SK-N-SH (cell line): ENCODE results near the gene ZNF557. TPM values are rescaled to one million over a fixed set of nuclear protein-coding genes. Genes with fewer than 3 reads are reported as not detected.

Source experiments
- CTCF ChIA-PET: fragments of 300-600, 350-600 bp; formaldehyde crosslinking; extraction: SDS; loops from one replicate; lab custom pipeline; 2021; lab: Yijun Ruan, JAX
- POLR2A ChIA-PET: fragments of 350-600 bp; sonication (Branson Sonifier 250); formaldehyde crosslinking; extraction: SDS; loops from one replicate; lab custom pipeline; 2020; ENCODE audit warnings: antibody characterized with exemption, inconsistent platforms; lab: Yijun Ruan, JAX
- DNase-seq: peaks from one replicate; pipeline ENCODE4 v3.0.0; 2012
- H2AFZ ChIP-seq: fragments of 200-600 bp; sonication (generic); 2 replicates; pipeline ENCODE4 v1.8.1; 2016; ENCODE audit warnings: antibody characterized with exemption, mild to moderate bottlenecking, low read depth
- H3F3A ChIP-seq: fragments of 200-600 bp; sonication (generic); replicated peaks from 2 replicates; pipeline ENCODE3; 2016; ENCODE audit warnings: antibody characterized with exemption, mild to moderate bottlenecking; ENCODE audit not compliant: insufficient read depth
- H3K27ac ChIP-seq, 2 experiments: fragments of 200-500 bp in 1 of 2; fragments of 200-600 bp in 1 of 2; sonication (Bioruptor generic) in 1 of 2; sonication (generic), shearing (Covaris generic) in 1 of 2; 2 replicates each; pipeline versions ENCODE4 v1.5.1 to v1.6.1; 2014 to 2016; ENCODE audit warnings: low read depth in 2 of 2, inconsistent platforms in 1 of 2, low read length in 1 of 2, mild to moderate bottlenecking in 1 of 2, mixed read lengths in 1 of 2
- H3K27me3 ChIP-seq: fragments of 200-600 bp; sonication (generic), shearing (Covaris generic); 2 replicates; pipeline ENCODE4 v1.6.1; 2016; ENCODE audit warnings: mixed run types; ENCODE audit not compliant: insufficient read depth
- H3K36me3 ChIP-seq, 2 experiments: fragments of 200-500 bp in 1 of 2; fragments of 200-600 bp in 1 of 2; sonication (Bioruptor generic) in 1 of 2; sonication (generic) in 1 of 2; replicated peaks in 1 of 2; 2 replicates each; pipeline versions ENCODE3 to v1.5.1; 2014 to 2016; ENCODE audit warnings: low read length in 1 of 2, mild to moderate bottlenecking in 1 of 2; ENCODE audit not compliant: insufficient read depth in 2 of 2, control insufficient read depth in 1 of 2
- H3K4me1 ChIP-seq, 2 experiments: fragments of 200-500 bp in 1 of 2; fragments of 200-600 bp in 1 of 2; sonication (Bioruptor generic) in 1 of 2; sonication (generic), shearing (Covaris generic) in 1 of 2; 2 replicates each; pipeline versions ENCODE4 v1.5.1 to v1.6.1; 2014 to 2016; ENCODE audit warnings: low read depth in 1 of 2, low read length in 1 of 2, mixed run types in 1 of 2; ENCODE audit not compliant: insufficient read depth in 2 of 2, control insufficient read depth in 1 of 2
- H3K4me2 ChIP-seq: fragments of 200-600 bp; sonication (generic), shearing (Covaris generic); 2 replicates; pipeline ENCODE4 v1.6.1; 2017; ENCODE audit warnings: mixed run types
- H3K4me3 ChIP-seq, 2 experiments: fragments of 200-500 bp in 1 of 2; fragments of 200-600 bp in 1 of 2; sonication (Bioruptor generic) in 1 of 2; sonication (generic), shearing (Covaris generic) in 1 of 2; 2 replicates each; pipeline versions ENCODE4 v1.5.1 to v1.8.1; 2014 to 2016; ENCODE audit warnings: low read depth in 2 of 2, inconsistent platforms in 1 of 2, low read length in 1 of 2, mild to moderate bottlenecking in 1 of 2, mixed read lengths in 1 of 2, moderate library complexity in 1 of 2
- H3K79me2 ChIP-seq: fragments of 200-600 bp; sonication (generic); 2 replicates; pipeline ENCODE4 v1.8.1; 2017; ENCODE audit warnings: mild to moderate bottlenecking; ENCODE audit not compliant: insufficient read depth
- H3K9ac ChIP-seq: fragments of 200-600 bp; sonication (generic); 2 replicates; pipeline ENCODE4 v1.6.1; 2017; ENCODE audit warnings: mixed run types
- H3K9me2 ChIP-seq: fragments of 200-600 bp; sonication (generic); 2 replicates; pipeline ENCODE4 v1.6.1; 2017; ENCODE audit warnings: mixed run types
- H3K9me3 ChIP-seq: fragments of 200-600 bp; sonication (generic); 2 replicates; pipeline ENCODE4 v1.6.1; 2017; ENCODE audit warnings: mixed run types, mild to moderate bottlenecking, moderate library complexity
- H4K20me1 ChIP-seq: fragments of 200-600 bp; sonication (generic); 2 replicates; pipeline ENCODE4 v1.6.1; 2017; ENCODE audit warnings: mild to moderate bottlenecking, mixed run types; ENCODE audit not compliant: insufficient read depth
- CHD2 ChIP-seq: fragments of 150-350 bp; IDR thresholded peaks from 2 replicates; pipeline ENCODE4 v1.6.1; 2018; ENCODE audit warnings: low read length; ENCODE audit not compliant: partially characterized antibody
- ELF1 ChIP-seq: IDR thresholded peaks from 2 replicates; pipeline ENCODE4 v1.4.0; 2012
- EP300 ChIP-seq, 2 experiments: IDR thresholded peaks; 2 replicates each; pipeline versions ENCODE4 v1.4.0 to v1.6.1; 2012; ENCODE audit warnings: borderline replicate concordance in 1 of 2, low read depth in 1 of 2, low read length in 1 of 2
- EZH2phosphoT487 ChIP-seq: fragments of 200-600 bp; sonication (generic); IDR thresholded peaks from 2 replicates; pipeline ENCODE4 v1.6.1; 2017; ENCODE audit warnings: low read depth, mixed run types, mild to moderate bottlenecking, antibody characterized with exemption, moderate library complexity, borderline replicate concordance
- FOSL2 ChIP-seq: IDR thresholded peaks from 2 replicates; pipeline ENCODE4 v1.4.0; 2012; ENCODE audit warnings: low read depth, mild to moderate bottlenecking, moderate library complexity, borderline replicate concordance
- FOXJ3 ChIP-seq: sonication (generic); formaldehyde crosslinking; IDR thresholded peaks from 2 replicates; pipeline ENCODE4 v1.5.1; 2020; ENCODE audit warnings: mild to moderate bottlenecking, missing genetic modification reagents
- FOXM1 ChIP-seq: IDR thresholded peaks from 2 replicates; pipeline ENCODE4 v1.4.0; 2012; ENCODE audit warnings: low read depth, mild to moderate bottlenecking
- GATA2 ChIP-seq: sonication (generic); formaldehyde crosslinking; IDR thresholded peaks from 2 replicates; pipeline ENCODE4 v1.5.0; 2020; ENCODE audit warnings: mild to moderate bottlenecking, missing genetic modification reagents
- JUND ChIP-seq: IDR thresholded peaks from 2 replicates; pipeline ENCODE4 v1.4.0; 2012
- MEF2A ChIP-seq: IDR thresholded peaks from 2 replicates; pipeline ENCODE4 v1.4.0; 2012; ENCODE audit warnings: low read depth, borderline replicate concordance
- MXI1 ChIP-seq: IDR thresholded peaks from 2 replicates; pipeline ENCODE4 v1.6.1; 2012; ENCODE audit warnings: mild to moderate bottlenecking, low read depth, low read length, improper control_type of control experiment
- NFIC ChIP-seq: IDR thresholded peaks from 2 replicates; pipeline ENCODE4 v1.4.0; 2012; ENCODE audit warnings: borderline replicate concordance
- NRF1 ChIP-seq: IDR thresholded peaks from 2 replicates; pipeline ENCODE4 v1.6.1; 2012; ENCODE audit warnings: low read depth, mild to moderate bottlenecking, low read length
- RAD21 ChIP-seq: IDR thresholded peaks from 2 replicates; pipeline ENCODE4 v1.6.1; 2012; ENCODE audit warnings: mild to moderate bottlenecking, low read length
- RCOR1 ChIP-seq: fragments of 150-350 bp; IDR thresholded peaks from 2 replicates; pipeline ENCODE4 v1.6.1; 2017; ENCODE audit warnings: antibody characterized with exemption, low read length
- RFX5 ChIP-seq: IDR thresholded peaks from 2 replicates; pipeline ENCODE4 v1.6.1; 2012; ENCODE audit warnings: mild to moderate bottlenecking, improper control_type of control experiment, low read length
- RXRA ChIP-seq: IDR thresholded peaks from 2 replicates; pipeline ENCODE4 v1.4.0; 2012; ENCODE audit warnings: low read depth, mild to moderate bottlenecking, borderline replicate concordance
- SIN3A ChIP-seq: IDR thresholded peaks from 2 replicates; pipeline ENCODE4 v1.6.1; 2012; ENCODE audit warnings: low read depth, mild to moderate bottlenecking, low read length, moderate library complexity, borderline replicate concordance
- TAF1 ChIP-seq: IDR thresholded peaks from 2 replicates; pipeline ENCODE4 v1.6.1; 2012; ENCODE audit warnings: low read depth, mild to moderate bottlenecking, low read length, moderate library complexity, borderline replicate concordance
- TEAD4 ChIP-seq: IDR thresholded peaks from 2 replicates; pipeline ENCODE4 v1.4.0; 2012; ENCODE audit warnings: mild to moderate bottlenecking, borderline replicate concordance; ENCODE audit not compliant: insufficient read depth
- YY1 ChIP-seq: IDR thresholded peaks from 2 replicates; pipeline ENCODE4 v1.4.0; 2012; ENCODE audit warnings: low read depth, mild to moderate bottlenecking
- WGBS: methylation state at CpG from one replicate; pipeline ENCODE4 v1.1.6; 2017; ENCODE audit warnings: low lambda C conversion rate; 5-methylcytosine and 5-hydroxymethylcytosine counted together
- polyA plus RNA-seq, 3 experiments: library from polyadenylated mRNA; depleted of rRNA; stranded (reverse); fragments of >200 nt; gene quantifications; 2 replicates each; pipeline ENCODE4 v1.2.3, GENCODE V29; 2012
- TF ChIP-seq, protein P1 (sequence below): IDR thresholded peaks from 2 replicates; pipeline ENCODE4 v1.4.0; 2012; ENCODE audit warnings: low read depth, borderline replicate concordance
- TF ChIP-seq, protein P2 (sequence below): IDR thresholded peaks from 2 replicates; pipeline ENCODE4 v1.4.0; 2012; ENCODE audit warnings: low read depth, borderline replicate concordance
- TF ChIP-seq, protein P3 (sequence below): IDR thresholded peaks from 2 replicates; pipeline ENCODE4 v1.4.0; 2012; ENCODE audit warnings: low read depth
- TF ChIP-seq, protein P4 (sequence below): fragments of 150-350 bp; IDR thresholded peaks from 2 replicates; pipeline ENCODE4 v1.6.1; 2017; ENCODE audit warnings: antibody characterized with exemption, low read length, low read depth, borderline replicate concordance

ZNF557 gene
- polyA plus RNA-seq, 1 of the 3 experiments (the other 2 are of a cell fraction): 2.3 TPM

DNA sequence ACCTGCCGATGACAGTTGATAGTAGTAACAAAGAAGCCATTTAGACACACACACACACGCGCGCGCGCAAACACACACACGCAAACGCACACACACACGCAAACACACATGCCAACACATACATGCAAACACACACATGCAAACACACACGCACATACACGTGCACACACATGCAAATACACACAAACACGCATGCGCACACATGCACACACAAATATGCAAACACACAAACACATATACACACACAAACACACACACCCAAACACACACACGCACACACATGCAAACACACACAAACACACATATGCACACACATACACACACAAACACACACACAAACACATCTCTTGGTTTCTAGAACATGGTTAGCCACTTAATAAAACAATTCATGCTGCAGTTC lies 50.1 kb downstream of the ZNF557 start:
- H3K27ac ChIP-seq: no peak overlapping the region
- no peaks in the 10 kb centered on the region for H4K20me1 ChIP-seq
- POLR2A ChIA-PET: no interaction called here
- TF ChIP-seq, protein P1, sequence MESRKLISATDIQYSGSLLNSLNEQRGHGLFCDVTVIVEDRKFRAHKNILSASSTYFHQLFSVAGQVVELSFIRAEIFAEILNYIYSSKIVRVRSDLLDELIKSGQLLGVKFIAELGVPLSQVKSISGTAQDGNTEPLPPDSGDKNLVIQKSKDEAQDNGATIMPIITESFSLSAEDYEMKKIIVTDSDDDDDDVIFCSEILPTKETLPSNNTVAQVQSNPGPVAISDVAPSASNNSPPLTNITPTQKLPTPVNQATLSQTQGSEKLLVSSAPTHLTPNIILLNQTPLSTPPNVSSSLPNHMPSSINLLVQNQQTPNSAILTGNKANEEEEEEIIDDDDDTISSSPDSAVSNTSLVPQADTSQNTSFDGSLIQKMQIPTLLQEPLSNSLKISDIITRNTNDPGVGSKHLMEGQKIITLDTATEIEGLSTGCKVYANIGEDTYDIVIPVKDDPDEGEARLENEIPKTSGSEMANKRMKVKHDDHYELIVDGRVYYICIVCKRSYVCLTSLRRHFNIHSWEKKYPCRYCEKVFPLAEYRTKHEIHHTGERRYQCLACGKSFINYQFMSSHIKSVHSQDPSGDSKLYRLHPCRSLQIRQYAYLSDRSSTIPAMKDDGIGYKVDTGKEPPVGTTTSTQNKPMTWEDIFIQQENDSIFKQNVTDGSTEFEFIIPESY: no peak
- TF ChIP-seq EP300 (IDR thresholded peaks at IDR 0.05; ENCODE audit: borderline replicate concordance in 1 of 2, low read depth in 1 of 2, low read length in 1 of 2): no peak
- no peak for TF ChIP-seq FOXJ3 (CRISPR knock-in tag)
- TF ChIP-seq NFIC: no peak
- no peak for TF ChIP-seq TEAD4
- no peak for TF ChIP-seq EZH2phosphoT487
- TF ChIP-seq SIN3A: no peak
- no peak for TF ChIP-seq RAD21
- no peak for TF ChIP-seq GATA2 (CRISPR knock-in tag)
- no peak for TF ChIP-seq MXI1
- no peak for TF ChIP-seq JUND
- TF ChIP-seq RFX5: no peak
- no peak for TF ChIP-seq ELF1
- TF ChIP-seq YY1: no peak
- no peak for TF ChIP-seq RCOR1
- no peaks in the 10 kb centered on the region for H3K9me3 ChIP-seq
- H3K36me3 ChIP-seq: no peaks in the 10 kb centered on the region
- WGBS: 88% methylated on average over 14 of the region's 14 CpGs
- no peak for DNase-seq
- no peak overlapping the region for H3K4me3 ChIP-seq
- H3K4me1 ChIP-seq: no peaks in the 10 kb centered on the region
- no peak overlapping the region for H2AFZ ChIP-seq
- no peak overlapping the region for H3K9ac ChIP-seq
- no peak overlapping the region for H3K4me2 ChIP-seq
- CTCF ChIA-PET: interaction anchor here (0.9 to 1.0 kb wide), 2 partner anchors 29 to 235 kb away, joined by 3 read pairs; no protein-coding TSS in a partner anchor
- no peaks in the 10 kb centered on the region for H3K79me2 ChIP-seq
- no peaks in the 10 kb centered on the region for H3F3A ChIP-seq
- H3K9me2 ChIP-seq: no peaks in the 10 kb centered on the region
- H3K27me3 ChIP-seq: no peaks in the 10 kb centered on the region

DNA sequence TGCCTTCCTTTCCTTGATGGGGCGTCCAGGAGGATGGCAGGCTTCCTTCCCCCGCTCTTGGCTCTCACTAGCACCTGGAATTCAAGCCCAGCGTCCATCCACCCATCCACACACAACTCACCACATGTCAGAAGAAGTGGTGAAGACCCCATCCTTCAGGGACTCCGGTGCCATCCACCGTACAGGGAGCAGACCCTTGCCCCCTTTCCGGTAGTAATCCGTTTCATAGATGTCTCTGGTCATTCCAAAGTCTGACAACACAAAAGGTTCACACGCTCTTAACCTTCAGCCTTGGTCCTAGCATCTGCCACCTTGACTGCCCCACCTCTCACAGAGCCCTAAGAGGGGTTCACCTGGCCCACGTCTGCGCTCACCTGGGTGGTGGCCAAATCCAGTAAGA lies 51.0 kb downstream of the ZNF557 start:
- 89% methylated on average over 10 of the region's 10 CpGs for WGBS
- no peak overlapping the region for H3K9ac ChIP-seq
- no peak overlapping the region for H3K27ac ChIP-seq
- POLR2A ChIA-PET: no interaction called here
- no peak overlapping the region for H3K4me2 ChIP-seq
- H2AFZ ChIP-seq: no peak overlapping the region
- peaks cover 0 to 2% of the 10 kb centered on the region in 2 experiments for H3K36me3 ChIP-seq
- no peak for DNase-seq
- H3K79me2 ChIP-seq: no peaks in the 10 kb centered on the region
- no peaks in the 10 kb centered on the region for H3F3A ChIP-seq
- H3K9me3 ChIP-seq: no peaks in the 10 kb centered on the region
- H3K4me3 ChIP-seq: no peak overlapping the region
- no peaks in the 10 kb centered on the region for H4K20me1 ChIP-seq
- no peaks in the 10 kb centered on the region for H3K27me3 ChIP-seq
- H3K9me2 ChIP-seq: no peaks in the 10 kb centered on the region
- TF ChIP-seq, protein P2, sequence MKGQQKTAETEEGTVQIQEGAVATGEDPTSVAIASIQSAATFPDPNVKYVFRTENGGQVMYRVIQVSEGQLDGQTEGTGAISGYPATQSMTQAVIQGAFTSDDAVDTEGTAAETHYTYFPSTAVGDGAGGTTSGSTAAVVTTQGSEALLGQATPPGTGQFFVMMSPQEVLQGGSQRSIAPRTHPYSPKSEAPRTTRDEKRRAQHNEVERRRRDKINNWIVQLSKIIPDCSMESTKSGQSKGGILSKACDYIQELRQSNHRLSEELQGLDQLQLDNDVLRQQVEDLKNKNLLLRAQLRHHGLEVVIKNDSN: no peak
- TF ChIP-seq, protein P3, sequence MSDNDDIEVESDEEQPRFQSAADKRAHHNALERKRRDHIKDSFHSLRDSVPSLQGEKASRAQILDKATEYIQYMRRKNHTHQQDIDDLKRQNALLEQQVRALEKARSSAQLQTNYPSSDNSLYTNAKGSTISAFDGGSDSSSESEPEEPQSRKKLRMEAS: no peak
- no peak for TF ChIP-seq MEF2A
- no peak for TF ChIP-seq RFX5
- no peak for TF ChIP-seq NFIC
- no peak for TF ChIP-seq JUND
- TF ChIP-seq EP300 (IDR thresholded peaks at IDR 0.05; ENCODE audit: borderline replicate concordance in 1 of 2, low read depth in 1 of 2, low read length in 1 of 2): no peak
- TF ChIP-seq EZH2phosphoT487: no peak
- TF ChIP-seq NRF1: no peak
- no peak for TF ChIP-seq MXI1
- TF ChIP-seq TAF1: no peak
- no peak for TF ChIP-seq GATA2 (CRISPR knock-in tag)
- TF ChIP-seq CHD2: no peak
- TF ChIP-seq, protein P4, sequence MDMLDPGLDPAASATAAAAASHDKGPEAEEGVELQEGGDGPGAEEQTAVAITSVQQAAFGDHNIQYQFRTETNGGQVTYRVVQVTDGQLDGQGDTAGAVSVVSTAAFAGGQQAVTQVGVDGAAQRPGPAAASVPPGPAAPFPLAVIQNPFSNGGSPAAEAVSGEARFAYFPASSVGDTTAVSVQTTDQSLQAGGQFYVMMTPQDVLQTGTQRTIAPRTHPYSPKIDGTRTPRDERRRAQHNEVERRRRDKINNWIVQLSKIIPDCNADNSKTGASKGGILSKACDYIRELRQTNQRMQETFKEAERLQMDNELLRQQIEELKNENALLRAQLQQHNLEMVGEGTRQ: no peak
- no peak for TF ChIP-seq FOXM1
- no peak for TF ChIP-seq RXRA
- no peak for TF ChIP-seq TEAD4
- TF ChIP-seq FOSL2: no peak
- H3K4me1 ChIP-seq: no peaks in the 10 kb centered on the region
- CTCF ChIA-PET: interaction anchor here (1.0 kb wide), 2 partner anchors 28 to 221 kb away, joined by 3 to 5 read pairs; no protein-coding TSS in a partner anchor
